Measurements from ENCODE around the gene SLC35D2.
A peak's percentile ranks its signal among the peaks of the same experiment; 100 is the strongest.
"Not testable (repeated sequence)": the region's sequence is repeated elsewhere in the genome, so short reads cannot be mapped to it uniquely, and the experiment has no call there.

SLC35D2 gene

GRCh38 chr9:96331236-96331947, 52.1 kb downstream of the SLC35D2 start:
- no peak for TF ChIP-seq CTCF (IDR thresholded peaks at IDR 0.05; ENCODE audit: insufficient read depth, low read length, poor library complexity, severe bottlenecking)
- Histone ChIP-seq H3K36me3 (ENCODE audit: control insufficient read depth, insufficient read depth, low read length) (no peaks in the 10 kb centered on the region), H3K27me3 (replicated peaks; ENCODE audit: control insufficient read depth, insufficient read depth, low read length) (no peaks in the 10 kb centered on the region), H3K4me3 (replicated peaks; ENCODE audit: low read depth, low read length) (no peak overlapping the region)
- DNase-seq (ENCODE audit: extremely low read depth, insufficient read length): no peak

- TF ChIP-seq CTCF (IDR thresholded peaks at IDR 0.05; ENCODE audit: insufficient read depth, low read length, poor library complexity, severe bottlenecking): peak; percentile 76
- no peaks in the 10 kb centered on the region for H3K27me3 ChIP-seq (replicated peaks; ENCODE audit: control insufficient read depth, insufficient read depth, low read length)
- no peaks in the 10 kb centered on the region for H3K36me3 ChIP-seq (ENCODE audit: control insufficient read depth, insufficient read depth, low read length)
- H3K4me3 ChIP-seq (replicated peaks; ENCODE audit: low read depth, low read length): no peak overlapping the region
- no peak for DNase-seq (ENCODE audit: extremely low read depth, insufficient read length)
These were observed 55.7 kb downstream of the SLC35D2 start for GRCh38 chr9:96327694-96328352.

GRCh38 chr9:96323169-96323568, 60.3 kb downstream of the SLC35D2 start:
- H3K27me3 ChIP-seq (replicated peaks; ENCODE audit: control insufficient read depth, insufficient read depth, low read length): no peaks in the 10 kb centered on the region
- H3K36me3 ChIP-seq (ENCODE audit: control insufficient read depth, insufficient read depth, low read length): no peaks in the 10 kb centered on the region
- no peak overlapping the region for H3K4me3 ChIP-seq (replicated peaks; ENCODE audit: low read depth, low read length)
- no peak for TF ChIP-seq CTCF (IDR thresholded peaks at IDR 0.05; ENCODE audit: insufficient read depth, low read length, poor library complexity, severe bottlenecking)
- DNase-seq (ENCODE audit: extremely low read depth, insufficient read length): no peak

GRCh38 chr9:96322736-96323135, 60.8 kb downstream of the SLC35D2 start:
- H3K36me3 ChIP-seq (ENCODE audit: control insufficient read depth, insufficient read depth, low read length); H3K27me3 ChIP-seq (replicated peaks; ENCODE audit: control insufficient read depth, insufficient read depth, low read length); DNase-seq (ENCODE audit: extremely low read depth, insufficient read length); H3K4me3 ChIP-seq (replicated peaks; ENCODE audit: low read depth, low read length): not testable (repeated sequence)

GRCh38 chr9:96322210-96322609, 61.3 kb downstream of the SLC35D2 start:
- DNase-seq (ENCODE audit: extremely low read depth, insufficient read length); H3K27me3 ChIP-seq (replicated peaks; ENCODE audit: control insufficient read depth, insufficient read depth, low read length); H3K4me3 ChIP-seq (replicated peaks; ENCODE audit: low read depth, low read length); H3K36me3 ChIP-seq (ENCODE audit: control insufficient read depth, insufficient read depth, low read length): not testable (repeated sequence)

- no peaks in the 10 kb centered on the region for H3K36me3 ChIP-seq (ENCODE audit: control insufficient read depth, insufficient read depth, low read length)
- TF ChIP-seq CTCF (IDR thresholded peaks at IDR 0.05; ENCODE audit: insufficient read depth, low read length, poor library complexity, severe bottlenecking): no peak
- no peaks in the 10 kb centered on the region for H3K27me3 ChIP-seq (replicated peaks; ENCODE audit: control insufficient read depth, insufficient read depth, low read length)
- no peak for DNase-seq (ENCODE audit: extremely low read depth, insufficient read length)
- H3K4me3 ChIP-seq (replicated peaks; ENCODE audit: low read depth, low read length): no peak overlapping the region
These were observed 62.0 kb downstream of the SLC35D2 start for GRCh38 chr9:96321515-96321914.

Measured in GM06990 (cell line).